ENCODE data around the gene IFI30. TPM values are rescaled to one million over a fixed set of nuclear protein-coding genes. Genes with fewer than 3 reads are reported as not detected.

IFI30 gene
- polyA plus RNA-seq, 1 of the 3 experiments (the other 2 are of a cell fraction): 11.6 TPM

GRCh38 chr19:18157465-18158063 lies 16.0 kb upstream of the IFI30 start:
- 49% methylated on average over 17 of the region's 18 CpGs for WGBS (ENCODE audit: low lambda C conversion rate)
- Histone ChIP-seq H3K4me2 (peak overlapping the region; percentile 43; the same call in 1 of the 2 replicates), H2AFZ (ENCODE audit: low read depth) (no peak overlapping the region), H3K4me3 (ENCODE audit: low read depth in 2 of 2, low read length in 1 of 2) (peak overlapping the region in 1 of 2 experiments; percentile 2; a peak in 1 of 4 replicates), H3K9ac (no peak overlapping the region), H4K20me1 (ENCODE audit: insufficient read depth) (peaks cover 5% of the 10 kb centered on the region; the same call in 1 of the 2 replicates), H3K27me3 (ENCODE audit: insufficient read depth) (no peaks in the 10 kb centered on the region), H3K4me1 (ENCODE audit: control insufficient read depth in 1 of 2, insufficient read depth in 2 of 2, low read depth in 1 of 2, low read length in 1 of 2) (peaks cover 17 to 56% of the 10 kb centered on the region in 2 experiments; a peak in 2 of 4 replicates), H3K9me3 (no peaks in the 10 kb centered on the region), H3K79me2 (ENCODE audit: insufficient read depth) (peaks cover 45% of the 10 kb centered on the region), H3F3A (replicated peaks; ENCODE audit: insufficient read depth) (peaks cover 20% of the 10 kb centered on the region), H3K27ac (ENCODE audit: low read depth in 2 of 2, low read length in 1 of 2) (peak overlapping the region; percentile 12 to 99; a peak in 3 of 4 replicates), H3K9me2 (no peaks in the 10 kb centered on the region), H3K36me3 (replicated peaks in 1 of 2; ENCODE audit: control insufficient read depth in 1 of 2, insufficient read depth in 2 of 2, low read length in 1 of 2) (peaks cover 5 to 27% of the 10 kb centered on the region in 2 experiments)
- TF ChIP-seq, protein P1, sequence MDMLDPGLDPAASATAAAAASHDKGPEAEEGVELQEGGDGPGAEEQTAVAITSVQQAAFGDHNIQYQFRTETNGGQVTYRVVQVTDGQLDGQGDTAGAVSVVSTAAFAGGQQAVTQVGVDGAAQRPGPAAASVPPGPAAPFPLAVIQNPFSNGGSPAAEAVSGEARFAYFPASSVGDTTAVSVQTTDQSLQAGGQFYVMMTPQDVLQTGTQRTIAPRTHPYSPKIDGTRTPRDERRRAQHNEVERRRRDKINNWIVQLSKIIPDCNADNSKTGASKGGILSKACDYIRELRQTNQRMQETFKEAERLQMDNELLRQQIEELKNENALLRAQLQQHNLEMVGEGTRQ (IDR thresholded peaks at IDR 0.05; ENCODE audit: borderline replicate concordance, low read depth, low read length): no peak
- TF ChIP-seq EP300 (IDR thresholded peaks at IDR 0.05; ENCODE audit: borderline replicate concordance in 1 of 2, low read depth in 1 of 2, low read length in 1 of 2) (0 out of 4 replicates have a peak, but pooled peaks of 1 of the 2 experiments have one; percentile 31), CHD2 (IDR thresholded peaks at IDR 0.05; ENCODE audit: low read length, partially characterized antibody) (peak; percentile 24), MEF2A (IDR thresholded peaks at IDR 0.05; ENCODE audit: borderline replicate concordance, low read depth) (no peak), FOXJ3 (CRISPR knock-in tag; IDR thresholded peaks at IDR 0.05) (0 out of 2 replicates have a peak, but pooled peaks have one; percentile 41), USF1 (IDR thresholded peaks at IDR 0.05; ENCODE audit: borderline replicate concordance, low read depth) (no peak), RFX5 (IDR thresholded peaks at IDR 0.05; ENCODE audit: low read length) (no peak), GABPA (IDR thresholded peaks at IDR 0.05; ENCODE audit: low read depth) (no peak), JUND (IDR thresholded peaks at IDR 0.05) (no peak)
- ChIA-PET CTCF (interaction anchor here (0.9 to 4.5 kb wide), 5 partner anchors 10 to 94 kb away, joined by 3 to 23 read pairs (median 6); no protein-coding TSS in a partner anchor), POLR2A (interaction anchor here (0.6 kb wide), 1 partner anchor 13 kb away, joined by 3 read pairs; no protein-coding TSS in a partner anchor)
- DNase-seq: peak; percentile 87

GRCh38 chr19:18158467-18158866 lies 15.1 kb upstream of the IFI30 start:
- no peak for DNase-seq
- no peaks in the 10 kb centered on the region for H3K9me2 ChIP-seq
- no peak overlapping the region for H3K9ac ChIP-seq
- peak overlapping the region in 1 of 2 experiments; percentile 99; a peak in 2 of 4 replicates for H3K27ac ChIP-seq (ENCODE audit: low read depth in 2 of 2, low read length in 1 of 2)
- H4K20me1 ChIP-seq (ENCODE audit: insufficient read depth): peaks cover 5% of the 10 kb centered on the region; the same call in 1 of the 2 replicates
- peaks cover 41% of the 10 kb centered on the region for H3K79me2 ChIP-seq (ENCODE audit: insufficient read depth)
- 89% methylated on average over 4 of the region's 4 CpGs for WGBS (ENCODE audit: low lambda C conversion rate)
- ChIA-PET POLR2A (interaction anchor here (0.6 kb wide), 1 partner anchor 12 kb away, joined by 3 read pairs; no protein-coding TSS in a partner anchor), CTCF (interaction anchor here (1.0 to 4.5 kb wide), 4 partner anchors 10 to 93 kb away, joined by 3 to 23 read pairs (median 6); no protein-coding TSS in a partner anchor)
- H3K4me2 ChIP-seq: no peak overlapping the region
- H3K4me1 ChIP-seq (ENCODE audit: control insufficient read depth in 1 of 2, insufficient read depth in 2 of 2, low read depth in 1 of 2, low read length in 1 of 2): peaks cover 17 to 56% of the 10 kb centered on the region in 2 experiments; a peak in 2 of 4 replicates
- H3K9me3 ChIP-seq: no peaks in the 10 kb centered on the region
- no peaks in the 10 kb centered on the region for H3K27me3 ChIP-seq (ENCODE audit: insufficient read depth)
- H3K36me3 ChIP-seq (replicated peaks in 1 of 2; ENCODE audit: control insufficient read depth in 1 of 2, insufficient read depth in 2 of 2, low read length in 1 of 2): peaks cover 14 to 36% of the 10 kb centered on the region in 2 experiments
- H3F3A ChIP-seq (replicated peaks; ENCODE audit: insufficient read depth): peaks cover 19% of the 10 kb centered on the region
- H2AFZ ChIP-seq (ENCODE audit: low read depth): no peak overlapping the region
- TF ChIP-seq EP300 (IDR thresholded peaks at IDR 0.05; ENCODE audit: borderline replicate concordance in 1 of 2, low read depth in 1 of 2, low read length in 1 of 2) (no peak), MEF2A (IDR thresholded peaks at IDR 0.05; ENCODE audit: borderline replicate concordance, low read depth) (no peak), YY1 (IDR thresholded peaks at IDR 0.05; ENCODE audit: low read depth) (no peak), REST (IDR thresholded peaks at IDR 0.05; ENCODE audit: low read depth, low read length) (no peak), NFIC (IDR thresholded peaks at IDR 0.05; ENCODE audit: borderline replicate concordance) (no peak), NRF1 (IDR thresholded peaks at IDR 0.05; ENCODE audit: low read depth, low read length) (no peak), GABPA (IDR thresholded peaks at IDR 0.05; ENCODE audit: low read depth) (no peak), SMC3 (IDR thresholded peaks at IDR 0.05; ENCODE audit: low read depth, low read length) (no peak), EZH2phosphoT487 (IDR thresholded peaks at IDR 0.05; ENCODE audit: borderline replicate concordance, low read depth) (no peak)
- no peak overlapping the region for H3K4me3 ChIP-seq (ENCODE audit: low read depth in 2 of 2, low read length in 1 of 2)

All from SK-N-SH (cell line).